B cell (primary cell): ENCODE results near the gene DTD1. TPM values are rescaled to one million over a fixed set of nuclear protein-coding genes. Genes with fewer than 3 reads are reported as not detected.

ENCODE experiments used
- ATAC-seq: fragments of 200-7000 bp; cut with Tn5 transposase; one replicate; pipeline ENCODE4 v1.10.0; 2021; ENCODE audit warnings: low read depth, mild to moderate bottlenecking, moderate number of reproducible peaks, moderate library complexity
- CTCF ChIA-PET: fragments of 350-600 bp; sonication (Branson Sonifier 250); formaldehyde crosslinking; loops from one replicate; lab custom pipeline; 2021; ENCODE audit warnings: antibody characterized with exemption, inconsistent platforms; lab: Charles Lee
- POLR2A ChIA-PET: fragments of 350-600 bp; sonication (Branson Sonifier 250); formaldehyde crosslinking; loops from one replicate; lab custom pipeline; 2021; ENCODE audit warnings: antibody characterized with exemption; lab: Charles Lee
- DNase-seq: peaks from one replicate; pipeline ENCODE4 v3.0.0; 2013
- H2AFZ ChIP-seq: 2 replicates; pipeline ENCODE4 v1.6.1; 2012; ENCODE audit warnings: mild to moderate bottlenecking, low read depth, low read length; ENCODE audit not compliant: insufficient read depth, poor library complexity, severe bottlenecking
- H3K27ac ChIP-seq, 2 donors: 1 replicate in 1 of 2; 2 replicates in 1 of 2; pipeline ENCODE4 v1.5.1; 2012 to 2013; ENCODE audit warnings: low read length in 2 of 2, mild to moderate bottlenecking in 2 of 2, moderate library complexity in 1 of 2
- H3K27me3 ChIP-seq, 4 experiments: fragments of 200-600 bp in 1 of 4; sonication (generic) in 1 of 4; replicated peaks in 1 of 4; 1 replicate in 2 of 4; 2 replicates in 2 of 4; pipeline versions ENCODE4 v1.6.1 to v1.7.0; 2013 to 2016; ENCODE audit warnings: low read length in 3 of 4, mild to moderate bottlenecking in 2 of 4, mixed read lengths in 1 of 4, moderate library complexity in 1 of 4; ENCODE audit not compliant: insufficient read depth in 4 of 4, control insufficient read depth in 3 of 4; ENCODE audit errors: control extremely low read depth in 1 of 4
- H3K36me3 ChIP-seq, 2 experiments: replicated peaks in 1 of 2; 1 replicate in 1 of 2; 2 replicates in 1 of 2; pipeline versions ENCODE4 v1.6.1 to v1.7.1; 2013; ENCODE audit warnings: low read length in 1 of 2; ENCODE audit not compliant: insufficient read depth in 2 of 2, control insufficient read depth in 1 of 2; ENCODE audit errors: control extremely low read depth in 1 of 2, extremely low read depth in 1 of 2
- H3K4me1 ChIP-seq, 2 donors: fragments of 200-600 bp in 1 of 2; sonication (generic) in 1 of 2; 1 replicate in 1 of 2; 2 replicates in 1 of 2; pipeline versions ENCODE4 v1.5.1 to v1.6.1; 2013 to 2017; ENCODE audit warnings: low read length in 2 of 2; ENCODE audit not compliant: control insufficient read depth in 2 of 2, insufficient read depth in 2 of 2
- H3K4me2 ChIP-seq: replicated peaks from 2 replicates; pipeline ENCODE3; 2012; ENCODE audit warnings: mild to moderate bottlenecking, low read depth, low read length; ENCODE audit not compliant: poor library complexity, severe bottlenecking
- H3K4me3 ChIP-seq, 5 experiments: fragments of 200-600 bp in 1 of 5; sonication (generic) in 1 of 5; 1 replicate in 3 of 5; 2 replicates in 2 of 5; pipeline versions ENCODE4 v1.5.1 to v1.7.0; 2011 to 2016; ENCODE audit warnings: low read length in 4 of 5, mild to moderate bottlenecking in 4 of 5, low read depth in 2 of 5, control low read depth in 1 of 5, moderate library complexity in 1 of 5; ENCODE audit not compliant: insufficient read depth in 1 of 5; ENCODE audit errors: control extremely low read depth in 1 of 5, extremely low read depth in 1 of 5
- H3K79me2 ChIP-seq: fragments of 200-600 bp; sonication (generic); one replicate; pipeline ENCODE4 v1.6.0; 2016; ENCODE audit warnings: low read length; ENCODE audit not compliant: control insufficient read depth, insufficient read depth
- H3K9ac ChIP-seq: fragments of 200-600 bp; sonication (generic); 2 replicates; pipeline ENCODE4 v1.6.1; 2017; ENCODE audit warnings: mild to moderate bottlenecking, low read length, moderate library complexity
- H3K9me3 ChIP-seq, 3 donors: one replicate each; pipeline versions ENCODE4 v1.6.1 to v1.7.1; 2013; ENCODE audit warnings: low read length in 2 of 3; ENCODE audit not compliant: control insufficient read depth in 2 of 3, insufficient read depth in 1 of 3; ENCODE audit errors: control extremely low read depth in 1 of 3
- H4K20me1 ChIP-seq: 2 replicates; pipeline ENCODE4 v1.6.0; 2012; ENCODE audit warnings: mild to moderate bottlenecking, low read length; ENCODE audit not compliant: insufficient read depth, control insufficient read depth, poor library complexity, severe bottlenecking
- H3K27ac Mint-ChIP-seq: one replicate; pipeline ENCODE4 v1.8.0; 2021; ENCODE audit warnings: mixed read lengths
- H3K27me3 Mint-ChIP-seq: one replicate; pipeline ENCODE4 v1.8.0; 2021; ENCODE audit warnings: mixed read lengths
- H3K4me1 Mint-ChIP-seq: one replicate; pipeline ENCODE4 v1.8.0; 2021; ENCODE audit warnings: mixed read lengths
- H3K4me3 Mint-ChIP-seq: one replicate; pipeline ENCODE4 v1.8.0; 2021; ENCODE audit warnings: mixed read lengths
- H3K9me3 Mint-ChIP-seq: one replicate; pipeline ENCODE4 v1.8.0; 2022; ENCODE audit warnings: mixed read lengths; ENCODE audit not compliant: insufficient read depth
- CTCF ChIP-seq: fragments of 200-600 bp; IDR thresholded peaks from one replicate; pipeline ENCODE4 v1.8.0; 2022; ENCODE audit warnings: antibody characterized with exemption, mild to moderate bottlenecking
- EZH2 ChIP-seq: IDR thresholded peaks from 2 replicates; pipeline ENCODE4 v1.6.1; 2012; ENCODE audit warnings: borderline replicate concordance, low read depth, mild to moderate bottlenecking, moderate library complexity, low read length; ENCODE audit not compliant: insufficient read depth, poor library complexity, severe bottlenecking
- WGBS: methylation state at CpG from one replicate; pipeline ENCODE4 v1.1.5; 2013; ENCODE audit warnings: missing lambda C conversion rate; ENCODE audit not compliant: insufficient coverage; 5-methylcytosine and 5-hydroxymethylcytosine counted together
- intact Hi-C: fragments of 100-400 bp; cut with micrococcal nuclease; formaldehyde crosslinking; loops from one replicate; pipeline ENCODE4 v1.10.0; 2022
- polyA plus RNA-seq: library from polyadenylated mRNA; depleted of rRNA; stranded (reverse); fragments of >200 nt; gene quantifications from 2 replicates; pipeline ENCODE4 v1.2.3, GENCODE V29; 2012
- total RNA-seq, 2 donors: library from RNA; stranded (reverse); fragments of 120-200 nt in 1 of 2; gene quantifications; 1 replicate in 1 of 2; 2 replicates in 1 of 2; pipeline versions ENCODE4 v1.2.3 to v1.2.4, GENCODE V29; 2013 to 2022

DTD1 gene
- total and polyA plus RNA-seq, 2 donors (not counting 1 experiment from before 2014, with no cell fraction given), result 18.7 to 20.4 TPM

DNA sequence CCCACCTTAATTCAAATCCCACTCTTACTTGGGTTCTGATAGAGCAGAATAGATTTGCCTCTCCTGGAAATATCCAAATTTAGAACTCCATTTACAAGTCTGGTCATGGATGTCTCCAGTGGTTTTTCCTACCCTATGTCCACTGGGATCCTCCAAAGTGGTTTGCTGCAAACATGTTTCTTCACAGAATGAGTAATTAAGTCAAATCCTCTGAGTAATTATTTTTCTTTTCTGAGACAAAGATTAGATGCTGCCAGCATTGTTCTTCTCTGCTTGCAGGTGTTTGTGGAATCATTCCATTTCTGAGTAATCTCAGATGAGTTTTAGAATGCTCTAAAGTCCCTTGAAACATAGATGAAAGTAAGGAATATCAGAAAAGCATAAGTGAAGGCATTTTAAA lies 21.9 kb downstream of the DTD1 start:
- intact Hi-C loops, result no loop called here
- no peak overlapping the region for H3K27ac Mint-ChIP-seq
- ChIA-PET CTCF (no interaction called here), POLR2A (no interaction called here)
- no peak overlapping the region for H3K4me3 Mint-ChIP-seq
- Histone ChIP-seq H3K36me3 (peaks cover 0 to 3% of the 10 kb centered on the region in 2 experiments), H3K4me3 (no peak overlapping the region), H3K9me3 (no peaks in the 10 kb centered on the region), H3K4me2 (no peak overlapping the region), H2AFZ (no peak overlapping the region), H4K20me1 (no peaks in the 10 kb centered on the region), H3K4me1 (no peaks in the 10 kb centered on the region), H3K27me3 (no peaks in the 10 kb centered on the region), H3K27ac (no peak overlapping the region), H3K9ac (no peak overlapping the region), H3K79me2 (no peaks in the 10 kb centered on the region)
- H3K9me3 Mint-ChIP-seq, result no peaks in the 10 kb centered on the region
- TF ChIP-seq CTCF, result no peak
- no peak for TF ChIP-seq EZH2
- no peak for ATAC-seq
- DNase-seq, result no peak
- H3K4me1 Mint-ChIP-seq, result no peaks in the 10 kb centered on the region
- no peaks in the 10 kb centered on the region for H3K27me3 Mint-ChIP-seq

DNA sequence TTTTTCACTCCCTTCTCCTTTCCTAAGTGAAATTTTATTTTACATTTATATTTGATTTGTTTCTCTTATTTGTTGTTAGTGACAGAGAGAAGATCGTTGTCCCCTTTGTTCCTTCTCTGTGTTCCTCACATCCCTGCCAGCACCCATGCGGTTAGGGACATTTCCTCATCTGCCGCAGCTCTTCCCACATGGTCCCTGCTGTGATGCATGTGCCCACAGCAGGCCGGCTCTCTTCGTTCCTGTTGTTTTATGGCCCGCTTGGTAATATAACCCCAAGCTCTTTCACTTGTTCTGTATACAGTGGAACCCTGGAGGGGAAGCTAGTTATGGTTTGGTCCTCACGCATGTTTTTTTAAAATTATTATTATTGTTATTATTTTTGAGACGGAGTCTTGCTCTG lies 23.6 kb downstream of the DTD1 start:
- H3K4me3 Mint-ChIP-seq, result no peak overlapping the region
- H3K27ac Mint-ChIP-seq, result no peak overlapping the region
- Histone ChIP-seq H2AFZ (no peak overlapping the region), H3K27me3 (no peaks in the 10 kb centered on the region), H3K9ac (no peak overlapping the region), H3K4me2 (no peak overlapping the region), H3K9me3 (no peaks in the 10 kb centered on the region), H3K79me2 (no peaks in the 10 kb centered on the region), H3K4me3 (no peak overlapping the region), H3K4me1 (no peaks in the 10 kb centered on the region), H3K27ac (no peak overlapping the region), H4K20me1 (no peaks in the 10 kb centered on the region), H3K36me3 (peaks cover 0 to 3% of the 10 kb centered on the region in 2 experiments)
- DNase-seq, result no peak
- H3K9me3 Mint-ChIP-seq, result no peaks in the 10 kb centered on the region
- intact Hi-C loops, result no loop called here
- ATAC-seq, result no peak
- CTCF ChIA-PET, result no interaction called here
- 100% methylated on average over 1 of the region's 8 CpGs for WGBS
- POLR2A ChIA-PET, result no interaction called here
- no peaks in the 10 kb centered on the region for H3K27me3 Mint-ChIP-seq
- no peak for TF ChIP-seq EZH2
- TF ChIP-seq CTCF, result no peak
- no peaks in the 10 kb centered on the region for H3K4me1 Mint-ChIP-seq
